Esophagus squamous epithelium (tissue), 5 donors: Measurements from ENCODE around the gene SLC44A3. TPM values are rescaled to one million over a fixed set of nuclear protein-coding genes. Genes with fewer than 3 reads are reported as not detected.
A peak's percentile ranks its signal among the peaks of the same experiment; 100 is the strongest.

Experiments
- DNase-seq: peaks from one replicate; lab custom pipeline; 2025; lab: John Stamatoyannopoulos, UW
- H3K27ac ChIP-seq, 4 donors: fragments of 200-600 bp; sonication (generic); one replicate each; pipeline ENCODE4 v1.5.1; 2016 to 2019; ENCODE audit warnings: mild to moderate bottlenecking in 1 of 4
- H3K27me3 ChIP-seq, 4 donors: fragments of 200-600 bp; sonication (generic); 1 replicate in 3 of 4; 2 replicates in 1 of 4; pipeline versions ENCODE4 v1.5.1 to v1.6.0; 2017 to 2021; ENCODE audit warnings: antibody characterized with exemption in 1 of 4
- H3K36me3 ChIP-seq, 3 donors: fragments of 200-600 bp; sonication (generic); one replicate each; pipeline ENCODE4 v1.5.1; 2016 to 2019
- H3K4me1 ChIP-seq, 3 donors: fragments of 200-600 bp; sonication (generic); one replicate each; pipeline ENCODE4 v1.5.1; 2017 to 2019
- H3K4me3 ChIP-seq, 4 donors: fragments of 200-600 bp; sonication (generic); 1 replicate in 3 of 4; 2 replicates in 1 of 4; pipeline ENCODE4 v1.5.1; 2016 to 2019; ENCODE audit warnings: mild to moderate bottlenecking in 2 of 4, moderate library complexity in 1 of 4
- H3K9me3 ChIP-seq, 3 donors: fragments of 200-600 bp; sonication (generic); one replicate each; pipeline ENCODE4 v1.5.1; 2016 to 2019
- CTCF ChIP-seq, 6 experiments: fragments of 450-650 bp in 4 of 6; fragments of 200-600 bp in 2 of 6; sonication (generic) in 2 of 6; IDR thresholded peaks; one replicate each; pipeline ENCODE4 v1.5.1; 2016 to 2019; ENCODE audit warnings: antibody characterized with exemption in 6 of 6, mild to moderate bottlenecking in 4 of 6, moderate library complexity in 4 of 6
- POLR2A ChIP-seq, 4 donors: fragments of 450-650 bp; IDR thresholded peaks; one replicate each; pipeline ENCODE4 v1.6.1; 2017; ENCODE audit warnings: antibody characterized with exemption in 4 of 4, mild to moderate bottlenecking in 4 of 4, moderate library complexity in 3 of 4
- WGBS, 2 donors: methylation state at CpG; one replicate each; pipeline ENCODE4 v1.1.5; 2018; 5-methylcytosine and 5-hydroxymethylcytosine counted together
- intact Hi-C: fragments of 100-400 bp; cut with DNase I; formaldehyde crosslinking; loops from one replicate; pipeline ENCODE4 v1.15.0; 2022
- total RNA-seq, 4 donors: library from RNA; depleted of rRNA; stranded (reverse); fragments of >200 nt; gene quantifications; one replicate each; pipeline ENCODE4 v1.1.0, GENCODE V29; 2016
- donor health status: DM: yes; HTN: yes; CAD: no.

SLC44A3 gene
- total RNA-seq, 4 donors from 2014 or later: 5.4 to 11.7 (median 9.4) TPM

- TF ChIP-seq POLR2A (IDR thresholded peaks at IDR 0.05): no peak
- no peak for TF ChIP-seq CTCF (IDR thresholded peaks at IDR 0.05)
- WGBS, 2 donors: 65 to 74% methylated on average over 5 of the region's 5 CpGs
- Histone ChIP-seq H3K4me1 (peaks cover 0 to 30% (median 3%) of the 10 kb centered on the region in 3 donors), H3K4me3 (no peak overlapping the region), H3K27me3 (no peaks in the 10 kb centered on the region), H3K9me3 (no peaks in the 10 kb centered on the region), H3K27ac (peak overlapping the region; percentile 62 to 85 (median 80)), H3K36me3 (no peaks in the 10 kb centered on the region)
- intact Hi-C loops: no loop called here
- DNase-seq: no peak
Measured at GRCh38 chr1:94793296-94793656, 26.9 kb upstream of the SLC44A3 start.

- 66 to 75% methylated on average over 7 of the region's 7 CpGs for WGBS, 2 donors
- DNase-seq: no peak
- Histone ChIP-seq H3K9me3 (no peaks in the 10 kb centered on the region), H3K36me3 (no peaks in the 10 kb centered on the region), H3K27ac (peak overlapping the region in 3 of 4 donors; percentile 12 to 39 (median 16)), H3K4me1 (peaks cover 0 to 30% (median 3%) of the 10 kb centered on the region in 3 donors), H3K4me3 (no peak overlapping the region), H3K27me3 (no peaks in the 10 kb centered on the region)
- TF ChIP-seq POLR2A (IDR thresholded peaks at IDR 0.05): no peak
- TF ChIP-seq CTCF (IDR thresholded peaks at IDR 0.05): no peak
- intact Hi-C loops: no loop called here
Measured at GRCh38 chr1:94795434-94795833, 24.7 kb upstream of the SLC44A3 start.

GRCh38 chr1:94796266-94796665 is 23.9 kb upstream of the SLC44A3 start:
- no peak for DNase-seq
- TF ChIP-seq CTCF (IDR thresholded peaks at IDR 0.05) (no peak), POLR2A (IDR thresholded peaks at IDR 0.05) (no peak)
- Histone ChIP-seq H3K4me3 (no peak overlapping the region), H3K27me3 (no peaks in the 10 kb centered on the region), H3K9me3 (no peaks in the 10 kb centered on the region), H3K4me1 (peaks cover 0 to 35% (median 3%) of the 10 kb centered on the region in 3 donors), H3K27ac (peak overlapping the region in 1 of 4 donors; percentile 39), H3K36me3 (no peaks in the 10 kb centered on the region)
- intact Hi-C loops: no loop called here
- WGBS, 2 donors: 81 to 85% methylated on average over 2 of the region's 2 CpGs

GRCh38 chr1:94797291-94797690 is 22.9 kb upstream of the SLC44A3 start:
- no peak for TF ChIP-seq POLR2A (IDR thresholded peaks at IDR 0.05)
- TF ChIP-seq CTCF (IDR thresholded peaks at IDR 0.05): no peak
- Histone ChIP-seq H3K4me1 (peaks cover 0 to 40% (median 5%) of the 10 kb centered on the region in 3 donors), H3K27me3 (no peaks in the 10 kb centered on the region), H3K27ac (no peak overlapping the region), H3K4me3 (no peak overlapping the region), H3K9me3 (no peaks in the 10 kb centered on the region), H3K36me3 (no peaks in the 10 kb centered on the region)
- no peak for DNase-seq
- 40 to 75% methylated on average over 1 of the region's 1 CpG for WGBS, 2 donors
- intact Hi-C loops: no loop called here

GRCh38 chr1:94798054-94798453 is 22.1 kb upstream of the SLC44A3 start:
- 69 to 80% methylated on average over 3 of the region's 3 CpGs for WGBS, 2 donors
- TF ChIP-seq CTCF (IDR thresholded peaks at IDR 0.05) (no peak), POLR2A (IDR thresholded peaks at IDR 0.05) (no peak)
- DNase-seq: no peak
- H3K36me3 ChIP-seq: no peaks in the 10 kb centered on the region
- H3K4me3 ChIP-seq: no peak overlapping the region
- peaks cover 0 to 39% (median 11%) of the 10 kb centered on the region in 3 donors for H3K4me1 ChIP-seq
- intact Hi-C loops: no loop called here
- H3K9me3 ChIP-seq: no peaks in the 10 kb centered on the region
- H3K27me3 ChIP-seq: no peaks in the 10 kb centered on the region
- H3K27ac ChIP-seq: no peak overlapping the region
